Upper lobe of right lung (tissue), 1 donor: ENCODE results near the gene AGBL1. TPM values are rescaled to one million over a fixed set of nuclear protein-coding genes. Genes with fewer than 3 reads are reported as not detected.

ENCODE experiments used
- ATAC-seq: fragments of 200-7000 bp; cut with Tn5 transposase; one replicate; pipeline ENCODE4 v1.9.1; 2020; ENCODE audit warnings: mild to moderate bottlenecking, moderate library complexity
- DNase-seq: peaks from one replicate; pipeline ENCODE4 v3.0.0-alpha.2; 2020
- H3K27ac ChIP-seq: fragments of 200-600 bp; one replicate; pipeline ENCODE4 v1.8.0; 2022
- H3K27me3 ChIP-seq: fragments of 200-600 bp; one replicate; pipeline ENCODE4 v1.8.0; 2022; ENCODE audit warnings: mild to moderate bottlenecking
- H3K36me3 ChIP-seq: fragments of 200-600 bp; one replicate; pipeline ENCODE4 v1.8.0; 2022
- H3K4me1 ChIP-seq: fragments of 200-600 bp; one replicate; pipeline ENCODE4 v1.8.0; 2022
- H3K4me3 ChIP-seq: fragments of 200-600 bp; one replicate; pipeline ENCODE4 v1.8.0; 2022; ENCODE audit warnings: mild to moderate bottlenecking
- H3K9me3 ChIP-seq: fragments of 200-600 bp; one replicate; pipeline ENCODE4 v1.8.0; 2022
- CTCF ChIP-seq: fragments of 200-600 bp; IDR thresholded peaks from one replicate; pipeline ENCODE4 v1.8.0; 2022; ENCODE audit warnings: antibody characterized with exemption
- intact Hi-C: fragments of 100-400 bp; cut with DNase I; formaldehyde crosslinking; loops from one replicate; pipeline ENCODE4 v1.11.0; 2022
- total RNA-seq: library from RNA; stranded (reverse); fragmentation: NEBNext Ultra II Directional; extraction: Animal tissue kit (Norgen Biotek cat#: 25700); gene quantifications from one replicate; pipeline ENCODE4 v1.2.1, GENCODE V29; 2021
- donor health status: DM: no; HTN: yes; CAD: no; lungs with severe emphysema.

The AGBL1 gene
- total RNA-seq, 1 donor from 2014 or later = 6.5 TPM

- Histone ChIP-seq H3K27ac (no peak overlapping the region), H3K4me3 (no peak overlapping the region), H3K4me1 (no peaks in the 10 kb centered on the region), H3K36me3 (no peaks in the 10 kb centered on the region), H3K9me3 (no peaks in the 10 kb centered on the region), H3K27me3 (no peaks in the 10 kb centered on the region)
- no peak for TF ChIP-seq CTCF
- ATAC-seq = no peak
- DNase-seq = no peak
- intact Hi-C loops = no loop called here
Measured at GRCh38 chr15:86349565-86349964, 269.9 kb downstream of the AGBL1 start.

- TF ChIP-seq CTCF = no peak
- ATAC-seq = no peak
- H3K4me3 ChIP-seq = no peak overlapping the region
- intact Hi-C loops = no loop called here
- DNase-seq = no peak
- H3K4me1 ChIP-seq = no peaks in the 10 kb centered on the region
- H3K27ac ChIP-seq = no peak overlapping the region
- no peaks in the 10 kb centered on the region for H3K36me3 ChIP-seq
- H3K27me3 ChIP-seq = no peaks in the 10 kb centered on the region
- H3K9me3 ChIP-seq = no peaks in the 10 kb centered on the region
Measured at GRCh38 chr15:86353213-86353612, 273.5 kb downstream of the AGBL1 start.

- H3K27ac ChIP-seq = no peak overlapping the region
- TF ChIP-seq CTCF = no peak
- no peak for DNase-seq
- H3K9me3 ChIP-seq = no peaks in the 10 kb centered on the region
- ATAC-seq = no peak
- intact Hi-C loops = no loop called here
- H3K4me1 ChIP-seq = no peaks in the 10 kb centered on the region
- no peaks in the 10 kb centered on the region for H3K27me3 ChIP-seq
- no peaks in the 10 kb centered on the region for H3K36me3 ChIP-seq
- no peak overlapping the region for H3K4me3 ChIP-seq
Measured at GRCh38 chr15:86355361-86355760, 275.7 kb downstream of the AGBL1 start.

- no peak for DNase-seq
- Histone ChIP-seq H3K27me3 (no peaks in the 10 kb centered on the region), H3K36me3 (no peaks in the 10 kb centered on the region), H3K9me3 (no peaks in the 10 kb centered on the region), H3K4me1 (no peaks in the 10 kb centered on the region), H3K4me3 (no peak overlapping the region), H3K27ac (no peak overlapping the region)
- intact Hi-C loops = no loop called here
- TF ChIP-seq CTCF = no peak
- no peak for ATAC-seq
Measured at GRCh38 chr15:86355801-86356200, 276.1 kb downstream of the AGBL1 start.

- no peak for TF ChIP-seq CTCF
- Histone ChIP-seq H3K9me3 (no peaks in the 10 kb centered on the region), H3K4me3 (no peak overlapping the region), H3K27ac (no peak overlapping the region), H3K27me3 (no peaks in the 10 kb centered on the region), H3K36me3 (no peaks in the 10 kb centered on the region), H3K4me1 (no peaks in the 10 kb centered on the region)
- ATAC-seq = peak; percentile 38
- intact Hi-C loops = no loop called here
- DNase-seq = no peak
Measured at GRCh38 chr15:86362555-86362954, 282.9 kb downstream of the AGBL1 start.

- no peaks in the 10 kb centered on the region for H3K9me3 ChIP-seq
- no peak overlapping the region for H3K4me3 ChIP-seq
- H3K4me1 ChIP-seq = no peaks in the 10 kb centered on the region
- ATAC-seq (no peak), DNase-seq (no peak)
- no peaks in the 10 kb centered on the region for H3K27me3 ChIP-seq
- intact Hi-C loops = no loop called here
- no peak for TF ChIP-seq CTCF
- no peaks in the 10 kb centered on the region for H3K36me3 ChIP-seq
- no peak overlapping the region for H3K27ac ChIP-seq
Measured at GRCh38 chr15:86373147-86373546, 293.5 kb downstream of the AGBL1 start.
